ENCODE results near the gene ZNF488. TPM values are rescaled to one million over a fixed set of nuclear protein-coding genes. Genes with fewer than 3 reads are reported as not detected.

Gene ZNF488
- total RNA-seq, 1 experiment from 2014 or later, result 2.7 TPM

DNA sequence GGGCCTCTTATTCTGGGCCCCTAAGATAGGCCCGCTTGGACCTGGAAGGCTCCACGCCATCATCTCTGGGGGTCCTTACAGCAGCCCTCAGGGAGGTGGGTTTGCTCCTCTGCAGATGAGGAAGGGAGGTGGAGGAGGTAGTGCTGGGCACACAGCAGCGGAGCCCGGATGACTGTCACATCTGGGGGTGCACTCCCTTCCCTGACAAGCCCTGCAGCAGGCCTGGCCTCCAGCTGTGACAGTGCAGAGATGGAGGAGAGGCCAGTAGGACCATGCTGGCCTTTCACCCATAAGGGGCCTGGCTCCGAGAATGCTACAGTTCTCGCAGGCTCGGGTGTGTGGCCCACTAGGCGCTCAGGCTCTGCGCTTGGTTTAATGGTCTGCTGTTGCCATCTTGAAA lies 52.6 kb downstream of the ZNF488 start:
- Histone ChIP-seq H3K27me3 (no peaks in the 10 kb centered on the region), H3K4me3 (no peak overlapping the region), H3K27ac (no peak overlapping the region), H3K4me1 (no peaks in the 10 kb centered on the region), H3K9me3 (replicated peaks) (no peaks in the 10 kb centered on the region), H3K36me3 (no peaks in the 10 kb centered on the region)
- DNase-seq, result no peak

GRCh38 chr10:47330804-47331203 lies 53.3 kb downstream of the ZNF488 start:
- Histone ChIP-seq H3K27me3 (no peaks in the 10 kb centered on the region), H3K27ac (no peak overlapping the region), H3K36me3 (no peaks in the 10 kb centered on the region), H3K4me3 (no peak overlapping the region), H3K9me3 (replicated peaks) (no peaks in the 10 kb centered on the region), H3K4me1 (no peaks in the 10 kb centered on the region)
- no peak for DNase-seq

DNA sequence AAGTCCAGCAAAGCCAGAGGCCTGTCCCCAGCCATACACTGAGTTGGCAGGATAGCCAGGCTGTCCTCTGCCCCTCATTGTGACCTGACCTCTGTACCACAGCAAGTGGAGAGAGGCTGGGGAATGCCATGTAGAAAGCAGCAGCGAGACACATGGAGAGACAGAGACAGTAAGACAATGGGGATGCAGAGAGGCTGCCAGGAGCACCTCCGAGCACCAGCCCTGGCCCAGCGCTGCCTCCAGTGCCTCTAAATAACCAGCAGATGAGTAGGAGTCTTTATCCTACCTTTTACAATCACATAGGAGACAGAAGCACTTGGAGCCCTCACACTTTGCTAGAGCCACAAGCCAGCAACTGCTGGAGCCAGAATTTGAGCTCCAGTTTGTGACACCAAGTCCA lies 53.7 kb downstream of the ZNF488 start:
- H3K9me3 ChIP-seq (replicated peaks), result no peaks in the 10 kb centered on the region
- no peak overlapping the region for H3K4me3 ChIP-seq
- no peak overlapping the region for H3K27ac ChIP-seq
- H3K36me3 ChIP-seq, result no peaks in the 10 kb centered on the region
- DNase-seq, result no peak
- H3K27me3 ChIP-seq, result no peaks in the 10 kb centered on the region
- no peaks in the 10 kb centered on the region for H3K4me1 ChIP-seq

GRCh38 chr10:47329855-47330254 lies 54.2 kb downstream of the ZNF488 start:
- no peaks in the 10 kb centered on the region for H3K4me1 ChIP-seq
- no peak for DNase-seq
- H3K27me3 ChIP-seq, result no peaks in the 10 kb centered on the region
- H3K36me3 ChIP-seq, result no peaks in the 10 kb centered on the region
- H3K27ac ChIP-seq, result no peak overlapping the region
- no peak overlapping the region for H3K4me3 ChIP-seq
- H3K9me3 ChIP-seq (replicated peaks), result no peaks in the 10 kb centered on the region

- H3K36me3 ChIP-seq, result no peaks in the 10 kb centered on the region
- H3K4me3 ChIP-seq, result no peak overlapping the region
- DNase-seq, result no peak
- H3K9me3 ChIP-seq (replicated peaks), result no peaks in the 10 kb centered on the region
- no peak overlapping the region for H3K27ac ChIP-seq
- no peaks in the 10 kb centered on the region for H3K27me3 ChIP-seq
- H3K4me1 ChIP-seq, result no peaks in the 10 kb centered on the region
These were observed 57.2 kb downstream of the ZNF488 start for GRCh38 chr10:47326927-47327330.

GRCh38 chr10:47326306-47326926 lies 57.7 kb downstream of the ZNF488 start:
- DNase-seq, result no peak
- Histone ChIP-seq H3K27me3 (no peaks in the 10 kb centered on the region), H3K9me3 (replicated peaks) (no peaks in the 10 kb centered on the region)

DNA sequence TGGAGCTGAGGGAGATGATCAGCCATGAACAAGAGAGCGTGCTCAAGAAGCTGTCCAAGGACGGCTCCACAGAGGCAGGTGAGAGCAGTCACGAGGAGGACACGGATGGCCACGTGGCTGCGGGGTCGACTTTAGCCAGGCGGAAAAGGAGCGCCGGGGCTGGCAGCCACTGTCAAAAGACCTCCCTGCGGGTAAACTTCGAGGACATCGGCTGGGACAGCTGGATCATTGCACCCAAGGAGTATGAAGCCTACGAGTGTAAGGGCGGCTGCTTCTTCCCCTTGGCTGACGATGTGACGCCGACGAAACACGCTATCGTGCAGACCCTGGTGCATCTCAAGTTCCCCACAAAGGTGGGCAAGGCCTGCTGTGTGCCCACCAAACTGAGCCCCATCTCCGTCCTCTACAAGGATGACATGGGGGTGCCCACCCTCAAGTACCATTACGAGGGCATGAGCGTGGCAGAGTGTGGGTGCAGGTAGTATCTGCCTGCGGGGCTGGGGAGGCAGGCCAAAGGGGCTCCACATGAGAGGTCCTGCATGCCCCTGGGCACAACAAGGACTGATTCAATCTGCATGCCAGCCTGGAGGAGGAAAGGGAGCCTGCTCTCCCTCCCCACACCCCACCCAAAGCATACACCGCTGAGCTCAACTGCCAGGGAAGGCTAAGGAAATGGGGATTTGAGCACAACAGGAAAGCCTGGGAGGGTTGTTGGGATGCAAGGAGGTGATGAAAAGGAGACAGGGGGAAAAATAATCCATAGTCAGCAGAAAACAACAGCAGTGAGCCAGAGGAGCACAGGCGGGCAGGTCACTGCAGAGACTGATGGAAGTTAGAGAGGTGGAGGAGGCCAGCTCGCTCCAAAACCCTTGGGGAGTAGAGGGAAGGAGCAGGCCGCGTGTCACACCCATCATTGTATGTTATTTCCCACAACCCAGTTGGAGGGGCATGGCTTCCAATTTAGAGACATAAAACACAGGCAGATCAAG lies 58.5 kb downstream of the ZNF488 start:
- Histone ChIP-seq H3K4me3 (no peak overlapping the region), H3K27ac (no peak overlapping the region), H3K27me3 (no peaks in the 10 kb centered on the region), H3K9me3 (replicated peaks) (no peaks in the 10 kb centered on the region), H3K36me3 (no peaks in the 10 kb centered on the region), H3K4me1 (no peaks in the 10 kb centered on the region)
- no peak for DNase-seq

More at GRCh38 chr10:47326306-47326926, 57.7 kb downstream of the ZNF488 start:
- H3K4me3 ChIP-seq, result no peak overlapping the region
- no peak overlapping the region for H3K27ac ChIP-seq
- no peaks in the 10 kb centered on the region for H3K36me3 ChIP-seq
- no peaks in the 10 kb centered on the region for H3K4me1 ChIP-seq

GRCh38 chr10:47323636-47324296 lies 60.3 kb downstream of the ZNF488 start:
- H3K27ac ChIP-seq, result no peak overlapping the region
- no peak overlapping the region for H3K4me3 ChIP-seq
- H3K27me3 ChIP-seq, result no peaks in the 10 kb centered on the region
- no peaks in the 10 kb centered on the region for H3K4me1 ChIP-seq
- no peaks in the 10 kb centered on the region for H3K36me3 ChIP-seq
- no peaks in the 10 kb centered on the region for H3K9me3 ChIP-seq (replicated peaks)
- no peak for DNase-seq

DNA sequence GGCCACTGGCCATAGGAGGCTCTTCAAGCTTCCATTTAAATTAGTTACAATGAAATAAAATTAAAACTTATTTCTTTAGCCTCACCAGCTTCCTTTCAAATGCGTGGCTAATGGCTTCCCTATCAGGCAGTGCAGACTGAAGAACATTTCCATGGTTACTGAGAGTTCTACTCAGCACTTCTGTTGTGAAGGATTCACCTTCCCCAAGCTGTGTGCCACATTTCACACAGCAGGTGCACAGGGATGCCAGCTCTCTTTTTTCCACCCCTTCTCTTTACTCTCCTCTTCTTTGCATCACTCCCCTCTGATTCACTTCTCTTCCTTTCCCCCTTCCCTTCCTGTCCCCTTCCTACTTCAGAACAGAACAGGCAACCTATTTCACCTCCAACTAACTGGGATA lies 61.0 kb downstream of the ZNF488 start:
- Histone ChIP-seq H3K4me3 (no peak overlapping the region), H3K4me1 (no peaks in the 10 kb centered on the region), H3K36me3 (no peaks in the 10 kb centered on the region), H3K27me3 (no peaks in the 10 kb centered on the region), H3K9me3 (replicated peaks) (no peaks in the 10 kb centered on the region), H3K27ac (no peak overlapping the region)
- no peak for DNase-seq

GRCh38 chr10:47322300-47323061 lies 61.6 kb downstream of the ZNF488 start, which contains the start of gene GDF2:
TSS of gene GDF2 (plus strand) at chr10:47322454. CDS start at chr10:47322669, 215 bp downstream.
- Histone ChIP-seq H3K27me3 (no peaks in the 10 kb centered on the region), H3K4me3 (no peak within 1 kb of the TSS), H3K27ac (no peak within 1 kb of the TSS), H3K36me3 (no peaks in the 10 kb centered on the region), H3K4me1 (no peaks in the 10 kb centered on the region), H3K9me3 (replicated peaks) (no peaks in the 10 kb centered on the region)
- DNase-seq, result no peak

- Histone ChIP-seq H3K4me3 (no peak overlapping the region), H3K4me1 (no peaks in the 10 kb centered on the region), H3K36me3 (no peaks in the 10 kb centered on the region), H3K27me3 (no peaks in the 10 kb centered on the region), H3K9me3 (replicated peaks) (no peaks in the 10 kb centered on the region), H3K27ac (no peak overlapping the region)
- no peak for DNase-seq
These were observed 62.4 kb downstream of the ZNF488 start for GRCh38 chr10:47321521-47322195.

DNA sequence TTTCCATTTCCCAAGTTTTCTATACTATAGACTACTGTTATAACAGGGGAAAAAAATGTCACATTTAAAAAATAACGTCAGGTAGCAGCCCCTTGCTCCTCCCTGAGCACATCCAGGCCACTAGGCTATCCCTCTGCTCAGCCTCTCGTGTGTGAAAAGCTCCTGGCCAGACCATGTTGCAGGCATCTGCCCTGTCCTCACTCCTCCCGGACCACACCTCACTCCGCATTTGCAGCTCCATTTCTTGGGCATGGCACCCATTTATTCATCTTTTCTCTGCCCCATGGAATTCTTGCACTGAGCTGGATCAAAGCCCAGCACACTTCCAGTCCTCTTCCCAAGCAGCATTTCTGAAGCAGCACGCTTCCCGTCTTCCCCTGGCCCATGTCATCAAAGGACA lies 63.3 kb downstream of the ZNF488 start:
- no peak for DNase-seq
- Histone ChIP-seq H3K4me3 (no peak overlapping the region), H3K9me3 (replicated peaks) (no peaks in the 10 kb centered on the region), H3K4me1 (no peaks in the 10 kb centered on the region), H3K27me3 (no peaks in the 10 kb centered on the region), H3K27ac (no peak overlapping the region), H3K36me3 (no peaks in the 10 kb centered on the region)

DNA sequence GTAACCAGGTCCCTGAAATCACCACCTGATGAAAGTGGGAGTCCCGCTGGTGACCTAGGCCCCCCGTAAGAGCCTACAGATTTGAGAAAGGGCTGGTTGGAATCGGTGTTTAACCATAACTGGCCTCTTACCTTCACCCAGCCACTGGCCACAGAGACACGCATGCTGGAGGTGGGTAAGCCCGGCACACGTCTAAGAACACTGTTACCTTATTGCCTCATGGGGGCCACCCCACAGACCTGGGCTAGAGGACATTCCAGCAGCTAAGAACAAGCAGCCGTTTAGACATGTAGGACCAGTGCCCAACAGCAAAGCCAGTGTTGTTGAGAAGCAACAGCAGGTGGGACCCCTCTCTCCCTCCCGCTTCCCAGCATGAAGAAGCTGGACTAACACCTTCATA lies 64.3 kb downstream of the ZNF488 start:
- Histone ChIP-seq H3K36me3 (no peaks in the 10 kb centered on the region), H3K27me3 (no peaks in the 10 kb centered on the region), H3K4me3 (no peak overlapping the region), H3K4me1 (no peaks in the 10 kb centered on the region), H3K9me3 (replicated peaks) (no peaks in the 10 kb centered on the region), H3K27ac (no peak overlapping the region)
- DNase-seq, result no peak

DNA sequence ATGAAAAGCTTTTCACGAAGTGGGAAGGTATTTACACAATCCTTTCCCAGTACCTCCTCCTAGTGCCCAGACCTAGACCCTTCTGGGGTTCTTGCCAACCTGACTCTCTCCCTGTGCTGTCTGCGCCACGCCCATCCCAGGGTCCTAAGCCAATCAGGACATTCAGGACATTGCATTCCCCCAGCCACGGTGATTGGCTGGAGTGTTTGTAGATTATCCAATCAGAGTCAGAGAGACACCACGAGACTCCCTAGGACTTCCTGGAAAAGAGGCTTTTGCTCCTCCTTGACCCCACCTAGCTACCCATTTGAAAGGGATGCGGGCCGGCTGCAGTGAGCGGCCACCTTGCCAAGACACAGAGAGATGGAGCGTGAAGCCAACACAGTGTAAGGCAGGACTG lies 65.4 kb downstream of the ZNF488 start:
- H3K27ac ChIP-seq, result no peak overlapping the region
- no peaks in the 10 kb centered on the region for H3K27me3 ChIP-seq
- H3K4me3 ChIP-seq, result no peak overlapping the region
- peak in 1 of 2 experiments; percentile 25 for DNase-seq
- no peaks in the 10 kb centered on the region for H3K4me1 ChIP-seq
- no peaks in the 10 kb centered on the region for H3K9me3 ChIP-seq (replicated peaks)
- no peaks in the 10 kb centered on the region for H3K36me3 ChIP-seq
